Progenitor cell of endocrine pancreas (in vitro differentiated cells): ENCODE results near the gene NOS1AP. TPM values are rescaled to one million over a fixed set of nuclear protein-coding genes. Genes with fewer than 3 reads are reported as not detected.

ENCODE experiments used
- DNase-seq: peaks from one replicate; pipeline ENCODE4 v3.0.0; 2021; ENCODE audit warnings: low spot score; ENCODE audit not compliant: unreplicated experiment
- H3K27ac Mint-ChIP-seq: 2 replicates; pipeline ENCODE4 v1.8.0; 2021; ENCODE audit warnings: mild to moderate bottlenecking, moderate library complexity, mixed read lengths
- H3K27me3 Mint-ChIP-seq: 2 replicates; pipeline ENCODE4 v1.8.0; 2021; ENCODE audit warnings: mixed read lengths
- H3K36me3 Mint-ChIP-seq: 2 replicates; pipeline ENCODE4 v1.8.0; 2022; ENCODE audit warnings: mixed read lengths; ENCODE audit not compliant: insufficient read depth
- H3K4me1 Mint-ChIP-seq: 2 replicates; pipeline ENCODE4 v1.8.0; 2021; ENCODE audit warnings: low read depth, mixed read lengths
- H3K4me3 Mint-ChIP-seq: 2 replicates; pipeline ENCODE4 v1.8.0; 2021; ENCODE audit warnings: low read depth, mild to moderate bottlenecking, moderate library complexity, mixed read lengths
- H3K9me3 Mint-ChIP-seq: 2 replicates; pipeline ENCODE4 v1.8.0; 2021; ENCODE audit warnings: low read depth, mixed read lengths
- total RNA-seq: library from RNA; stranded (reverse); gene quantifications from 2 replicates; pipeline ENCODE4 v1.2.1, GENCODE V29; 2021
- TF ChIP-seq, protein P1 (sequence below): fragments of 200-600 bp; sonication (generic); IDR thresholded peaks from one replicate; pipeline ENCODE4 v1.5.0; 2021; ENCODE audit warnings: antibody characterized with exemption, mild to moderate bottlenecking; ENCODE audit not compliant: unreplicated experiment

Gene NOS1AP
- total RNA-seq, 1 donor from 2014 or later = 5.6 TPM

DNA sequence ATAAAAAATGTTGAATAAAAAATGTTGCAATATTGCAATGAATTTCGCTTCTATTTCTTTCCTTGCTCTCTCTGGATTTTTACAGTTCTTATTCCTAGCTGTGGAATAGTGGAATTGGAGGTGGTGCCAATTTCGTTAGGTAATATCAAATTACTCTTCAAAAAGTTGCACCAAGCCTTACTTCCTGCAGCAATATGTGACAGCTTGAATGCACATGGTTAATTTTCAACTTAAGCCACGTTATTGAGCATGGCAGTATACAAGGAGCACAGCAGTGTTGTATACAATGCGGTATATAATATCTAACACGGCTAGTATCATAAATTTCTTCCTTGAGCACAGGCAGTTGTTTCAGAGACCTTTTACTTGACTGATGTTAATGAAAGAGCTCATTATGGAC is 152.5 kb downstream of the NOS1AP start:
- DNase-seq = no peak
- Mint-ChIP-seq H3K4me1 (peaks cover 20% of the 10 kb centered on the region), H3K36me3 (no peaks in the 10 kb centered on the region), H3K27ac (no peak overlapping the region), H3K4me3 (no peak overlapping the region), H3K27me3 (no peaks in the 10 kb centered on the region), H3K9me3 (no peaks in the 10 kb centered on the region)
- TF ChIP-seq, protein P1, sequence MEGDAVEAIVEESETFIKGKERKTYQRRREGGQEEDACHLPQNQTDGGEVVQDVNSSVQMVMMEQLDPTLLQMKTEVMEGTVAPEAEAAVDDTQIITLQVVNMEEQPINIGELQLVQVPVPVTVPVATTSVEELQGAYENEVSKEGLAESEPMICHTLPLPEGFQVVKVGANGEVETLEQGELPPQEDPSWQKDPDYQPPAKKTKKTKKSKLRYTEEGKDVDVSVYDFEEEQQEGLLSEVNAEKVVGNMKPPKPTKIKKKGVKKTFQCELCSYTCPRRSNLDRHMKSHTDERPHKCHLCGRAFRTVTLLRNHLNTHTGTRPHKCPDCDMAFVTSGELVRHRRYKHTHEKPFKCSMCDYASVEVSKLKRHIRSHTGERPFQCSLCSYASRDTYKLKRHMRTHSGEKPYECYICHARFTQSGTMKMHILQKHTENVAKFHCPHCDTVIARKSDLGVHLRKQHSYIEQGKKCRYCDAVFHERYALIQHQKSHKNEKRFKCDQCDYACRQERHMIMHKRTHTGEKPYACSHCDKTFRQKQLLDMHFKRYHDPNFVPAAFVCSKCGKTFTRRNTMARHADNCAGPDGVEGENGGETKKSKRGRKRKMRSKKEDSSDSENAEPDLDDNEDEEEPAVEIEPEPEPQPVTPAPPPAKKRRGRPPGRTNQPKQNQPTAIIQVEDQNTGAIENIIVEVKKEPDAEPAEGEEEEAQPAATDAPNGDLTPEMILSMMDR = no peak

DNA sequence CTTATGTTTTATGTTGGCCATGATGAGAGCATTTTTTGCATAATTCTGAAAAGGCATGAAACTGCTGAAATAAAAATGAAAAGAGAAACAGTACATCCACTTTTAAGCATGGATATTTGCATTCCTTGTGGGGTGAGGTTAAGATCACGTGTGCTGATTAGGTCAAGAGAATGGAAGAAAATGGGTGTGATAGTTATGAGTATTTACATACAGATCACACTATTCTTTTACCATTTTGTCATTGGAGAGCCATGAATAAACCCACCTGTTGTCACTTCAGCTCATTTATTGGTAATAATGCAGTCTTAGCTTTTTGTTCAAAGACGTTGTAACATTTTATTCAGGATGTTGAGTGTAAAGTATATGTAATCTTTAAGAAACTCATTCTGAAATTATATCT is 153.2 kb downstream of the NOS1AP start:
- no peak overlapping the region for H3K27ac Mint-ChIP-seq
- TF ChIP-seq, protein P1 = no peak
- no peaks in the 10 kb centered on the region for H3K36me3 Mint-ChIP-seq
- H3K4me3 Mint-ChIP-seq = no peak overlapping the region
- no peaks in the 10 kb centered on the region for H3K27me3 Mint-ChIP-seq
- DNase-seq = no peak
- peaks cover 20% of the 10 kb centered on the region for H3K4me1 Mint-ChIP-seq
- no peaks in the 10 kb centered on the region for H3K9me3 Mint-ChIP-seq

DNA sequence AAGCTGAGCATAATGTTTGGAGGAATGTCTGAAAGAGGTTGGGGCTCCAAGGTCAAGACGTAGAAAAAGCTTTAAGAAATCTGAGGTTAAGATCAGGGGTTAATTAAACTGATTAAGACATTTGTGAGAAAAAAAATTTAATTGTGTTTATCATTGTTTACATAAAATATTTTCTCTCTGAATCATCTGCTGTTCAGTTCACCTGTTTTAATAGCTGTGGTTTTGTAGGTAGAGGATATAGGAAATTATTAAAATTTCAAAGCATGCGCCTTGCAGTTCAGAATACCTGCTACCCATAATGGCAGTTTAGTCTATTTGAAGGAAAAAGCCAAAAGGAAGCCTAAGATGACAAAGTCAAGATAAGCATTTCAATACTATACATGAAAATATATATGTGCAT is 154.0 kb downstream of the NOS1AP start:
- H3K4me1 Mint-ChIP-seq = peaks cover 23% of the 10 kb centered on the region
- H3K27ac Mint-ChIP-seq = no peak overlapping the region
- no peak for DNase-seq
- H3K9me3 Mint-ChIP-seq = no peaks in the 10 kb centered on the region
- H3K4me3 Mint-ChIP-seq = no peak overlapping the region
- no peaks in the 10 kb centered on the region for H3K27me3 Mint-ChIP-seq
- TF ChIP-seq, protein P1 = no peak
- H3K36me3 Mint-ChIP-seq = no peaks in the 10 kb centered on the region

GRCh38 chr1:162224267-162224666 is 154.8 kb downstream of the NOS1AP start:
- Mint-ChIP-seq H3K27me3 (no peaks in the 10 kb centered on the region), H3K4me3 (no peak overlapping the region), H3K9me3 (no peaks in the 10 kb centered on the region), H3K4me1 (peaks cover 18% of the 10 kb centered on the region), H3K27ac (no peak overlapping the region), H3K36me3 (no peaks in the 10 kb centered on the region)
- TF ChIP-seq, protein P1 = no peak
- no peak for DNase-seq

DNA sequence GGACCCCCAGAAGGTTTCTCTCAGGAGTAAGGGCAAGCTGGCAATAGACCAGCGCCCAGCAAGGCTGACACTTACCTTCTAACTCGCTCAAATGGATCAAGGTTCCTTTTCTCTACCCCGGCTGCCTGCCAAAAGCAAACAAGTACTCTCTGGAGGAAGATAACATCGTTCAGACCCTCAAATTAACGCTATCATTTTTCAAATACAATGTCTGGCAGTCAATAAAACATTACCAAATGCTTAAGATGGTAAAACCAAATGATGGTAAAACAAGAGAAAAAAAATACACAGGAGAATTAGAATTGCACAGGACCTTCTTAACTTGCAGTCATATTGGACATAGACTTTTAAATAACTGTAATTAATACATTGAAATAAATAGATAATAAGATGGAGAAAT is 159.1 kb downstream of the NOS1AP start:
- Mint-ChIP-seq H3K36me3 (no peaks in the 10 kb centered on the region), H3K27me3 (no peaks in the 10 kb centered on the region), H3K4me1 (peaks cover 7% of the 10 kb centered on the region), H3K9me3 (no peaks in the 10 kb centered on the region), H3K27ac (no peak overlapping the region), H3K4me3 (no peak overlapping the region)
- no peak for DNase-seq
- TF ChIP-seq, protein P1 = no peak

GRCh38 chr1:162229549-162229948 is 160.1 kb downstream of the NOS1AP start:
- no peak for DNase-seq
- H3K4me3 Mint-ChIP-seq = no peak overlapping the region
- H3K27me3 Mint-ChIP-seq = peaks cover 2% of the 10 kb centered on the region
- no peaks in the 10 kb centered on the region for H3K9me3 Mint-ChIP-seq
- TF ChIP-seq, protein P1 = no peak
- no peaks in the 10 kb centered on the region for H3K36me3 Mint-ChIP-seq
- H3K27ac Mint-ChIP-seq = no peak overlapping the region
- peaks cover 7% of the 10 kb centered on the region for H3K4me1 Mint-ChIP-seq
